GM23338 (cell line): ENCODE measurements around the gene PACC1. TPM values are rescaled to one million over a fixed set of nuclear protein-coding genes. Genes with fewer than 3 reads are reported as not detected.
"Not testable (repeated sequence)": the region's sequence is repeated elsewhere in the genome, so short reads cannot be mapped to it uniquely, and the experiment has no call there.

Source experiments
- ATAC-seq: fragments of 200-7000 bp; cut with Tn5 transposase; 3 replicates; pipeline ENCODE4 v1.9.1; 2020
- DNase-seq: peaks from one replicate; pipeline ENCODE4 v3.0.0-alpha.2; 2015; ENCODE audit warnings: low spot score
- H2AFZ ChIP-seq: fragments of 200-600 bp; sonication (generic); 2 replicates; pipeline ENCODE4 v1.8.0; 2016; ENCODE audit warnings: antibody characterized with exemption, mild to moderate bottlenecking, moderate library complexity
- H3F3A ChIP-seq: fragments of 200-600 bp; sonication (generic); replicated peaks from 2 replicates; pipeline ENCODE4 v1.8.0; 2017; ENCODE audit warnings: antibody characterized with exemption, mixed run types, low read depth
- H3K27ac ChIP-seq: fragments of 200-600 bp; sonication (generic); 2 replicates; pipeline ENCODE4 v1.6.1; 2016; ENCODE audit warnings: low read depth
- H3K27me3 ChIP-seq: fragments of 200-600 bp; sonication (generic); 2 replicates; pipeline ENCODE4 v1.8.0; 2016; ENCODE audit warnings: mild to moderate bottlenecking, mixed run types, moderate library complexity; ENCODE audit not compliant: insufficient read depth
- H3K36me3 ChIP-seq: fragments of 200-600 bp; sonication (generic); 2 replicates; pipeline ENCODE4 v1.8.0; 2016; ENCODE audit warnings: mild to moderate bottlenecking; ENCODE audit not compliant: insufficient read depth
- H3K4me1 ChIP-seq: fragments of 200-600 bp; sonication (generic); 2 replicates; pipeline ENCODE4 v1.8.0; 2016; ENCODE audit warnings: mild to moderate bottlenecking, moderate library complexity; ENCODE audit not compliant: insufficient read depth
- H3K4me2 ChIP-seq: fragments of 200-600 bp; sonication (generic); 2 replicates; pipeline ENCODE4 v1.7.1; 2017; ENCODE audit warnings: mixed run types
- H3K4me3 ChIP-seq: fragments of 200-600 bp; sonication (generic); 2 replicates; pipeline ENCODE4 v1.6.1; 2016; ENCODE audit warnings: mixed run types
- H3K79me2 ChIP-seq: fragments of 200-600 bp; sonication (generic); replicated peaks from 2 replicates; pipeline ENCODE4 v1.8.0; 2017; ENCODE audit warnings: mild to moderate bottlenecking; ENCODE audit not compliant: insufficient read depth
- H3K9me2 ChIP-seq: fragments of 200-600 bp; sonication (generic); 2 replicates; pipeline ENCODE4 v1.8.0; 2017; ENCODE audit not compliant: insufficient read depth
- H4K20me1 ChIP-seq: fragments of 200-600 bp; sonication (generic); replicated peaks from 2 replicates; pipeline ENCODE4 v1.8.0; 2017; ENCODE audit warnings: mild to moderate bottlenecking; ENCODE audit not compliant: insufficient read depth
- H3K27ac Mint-ChIP-seq: 2 replicates; pipeline ENCODE4 v1.8.0; 2020; ENCODE audit warnings: inconsistent platforms, mild to moderate bottlenecking, moderate library complexity, mixed read lengths
- H3K27me3 Mint-ChIP-seq: 3 replicates; pipeline ENCODE4 v1.8.0; 2022; ENCODE audit warnings: low read depth, mild to moderate bottlenecking, moderate library complexity, mixed read lengths, inconsistent platforms; ENCODE audit not compliant: insufficient read depth, poor library complexity
- H3K36me3 Mint-ChIP-seq: 3 replicates; pipeline ENCODE4 v1.8.0; 2021; ENCODE audit warnings: low read depth, mild to moderate bottlenecking, inconsistent platforms, moderate library complexity, mixed read lengths
- H3K4me1 Mint-ChIP-seq: 3 replicates; pipeline ENCODE4 v1.8.0; 2020; ENCODE audit warnings: mild to moderate bottlenecking, inconsistent platforms, mixed read lengths
- H3K4me3 Mint-ChIP-seq: 3 replicates; pipeline ENCODE4 v1.8.0; 2021; ENCODE audit warnings: moderate library complexity, mild to moderate bottlenecking, inconsistent platforms, mixed read lengths
- H3K9me3 Mint-ChIP-seq: 3 replicates; pipeline ENCODE4 v1.8.0; 2020; ENCODE audit warnings: moderate library complexity, mild to moderate bottlenecking, inconsistent platforms, mixed read lengths
- CREB1 ChIP-seq: fragments of 250-450 bp; sonication (Bioruptor Pico); IDR thresholded peaks from 2 replicates; pipeline ENCODE4 v1.5.0; 2020; ENCODE audit warnings: low read depth, mild to moderate bottlenecking, moderate library complexity
- JUNB ChIP-seq: IDR thresholded peaks from one replicate; pipeline ENCODE4 v1.6.1; 2016; ENCODE audit warnings: antibody characterized with exemption; ENCODE audit not compliant: unreplicated experiment
- REST ChIP-seq: IDR thresholded peaks from one replicate; pipeline ENCODE4 v1.6.1; 2018; ENCODE audit warnings: antibody characterized with exemption; ENCODE audit not compliant: unreplicated experiment
- STAT1 ChIP-seq: IDR thresholded peaks from one replicate; pipeline ENCODE4 v1.6.1; 2016; ENCODE audit warnings: antibody characterized with exemption; ENCODE audit not compliant: unreplicated experiment
- ZNF331 ChIP-seq: fragments of 250-450 bp; sonication (Bioruptor Pico); IDR thresholded peaks from 2 replicates; pipeline ENCODE4 v1.5.0; 2020; ENCODE audit warnings: low read depth, mild to moderate bottlenecking, moderate library complexity
- polyA plus RNA-seq: library from polyadenylated mRNA; unstranded; fragments of >200 nt; fragmentation: Nextera tagmentation; extraction: Ambion mirVana; gene quantifications from 2 replicates; pipeline ENCODE4 v1.2.1, GENCODE V29; 2016
- total RNA-seq: library from RNA; depleted of rRNA; stranded (reverse); fragments of >200 nt; shearing (Covaris generic); gene quantifications from 2 replicates; pipeline ENCODE4 v1.2.3, GENCODE V29; 2014
- TF ChIP-seq, protein P1 (sequence below), 2 experiments: fragments of 200-600 bp in 1 of 2; sonication (generic) in 1 of 2; conservative IDR thresholded peaks; 2 replicates each; pipeline versions ENCODE4 v1.5.1 to v1.6.1; 2016 to 2017; ENCODE audit warnings: antibody characterized with exemption in 2 of 2, low read depth in 2 of 2, mild to moderate bottlenecking in 2 of 2, moderate library complexity in 1 of 2

Gene PACC1
- total and polyA plus RNA-seq, 2 experiments from 2014 or later: 17.1 to 18.0 TPM

GRCh38 chr1:212323066-212323465 is 91.6 kb downstream of the PACC1 start:
- no peaks in the 10 kb centered on the region for H3K36me3 ChIP-seq

DNA sequence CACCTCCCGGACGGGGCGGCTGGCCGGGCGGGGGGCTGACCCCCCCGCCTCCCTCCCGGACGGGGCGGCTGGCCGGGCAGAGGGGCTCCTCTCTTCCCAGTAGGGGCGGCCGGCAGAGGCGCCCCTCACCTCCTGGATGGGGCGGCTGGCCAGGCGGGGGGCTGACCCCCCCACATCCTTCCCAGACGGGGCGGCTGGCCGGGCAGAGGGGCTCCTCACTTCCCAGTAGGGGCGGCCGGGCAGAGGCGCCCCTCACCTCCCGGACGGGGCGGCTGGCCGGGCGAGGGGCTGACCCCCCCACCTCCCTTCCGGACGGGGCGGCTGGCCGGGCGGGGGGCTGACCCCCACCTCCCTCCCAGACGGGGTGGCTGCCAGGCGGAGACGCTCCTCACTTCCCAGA is 93.7 kb downstream of the PACC1 start:
- H4K20me1 ChIP-seq, H3K4me3 ChIP-seq, H3K4me1 Mint-ChIP-seq, H3K36me3 ChIP-seq, H3K9me2 ChIP-seq, H3K27me3 ChIP-seq, H3K27ac ChIP-seq, H3K27me3 Mint-ChIP-seq, DNase-seq, H2AFZ ChIP-seq, H3K4me3 Mint-ChIP-seq, ATAC-seq, H3F3A ChIP-seq, H3K4me2 ChIP-seq, H3K27ac Mint-ChIP-seq: not testable (repeated sequence)
- Histone ChIP-seq H3K4me1 (peaks cover 12% of the 10 kb centered on the region), H3K79me2 (peaks cover 44% of the 10 kb centered on the region)
- peaks cover 22% of the 10 kb centered on the region; the same call in 2 of the 3 replicates for H3K9me3 Mint-ChIP-seq
- peaks cover 25% of the 10 kb centered on the region for H3K36me3 Mint-ChIP-seq

More at GRCh38 chr1:212323066-212323465, 91.6 kb downstream of the PACC1 start:
- Histone ChIP-seq H4K20me1 (no peaks in the 10 kb centered on the region), H3K4me3 (no peak overlapping the region), H2AFZ (no peak overlapping the region), H3F3A (no peaks in the 10 kb centered on the region), H3K27me3 (no peaks in the 10 kb centered on the region), H3K4me2 (no peak overlapping the region), H3K4me1 (no peaks in the 10 kb centered on the region), H3K9me2 (no peaks in the 10 kb centered on the region), H3K79me2 (peaks cover 30% of the 10 kb centered on the region), H3K27ac (no peak overlapping the region)
- DNase-seq (no peak), ATAC-seq (no peak)
- no peak overlapping the region for H3K4me3 Mint-ChIP-seq
- H3K27me3 Mint-ChIP-seq: peaks cover 4% of the 10 kb centered on the region
- H3K27ac Mint-ChIP-seq: no peak overlapping the region
- H3K4me1 Mint-ChIP-seq: no peaks in the 10 kb centered on the region
- peaks cover 22% of the 10 kb centered on the region; the same call in 2 of the 3 replicates for H3K9me3 Mint-ChIP-seq
- TF ChIP-seq JUNB (no peak), ZNF331 (CRISPR knock-in tag) (no peak), STAT1 (no peak), CREB1 (no peak), REST (no peak)
- TF ChIP-seq, protein P1, sequence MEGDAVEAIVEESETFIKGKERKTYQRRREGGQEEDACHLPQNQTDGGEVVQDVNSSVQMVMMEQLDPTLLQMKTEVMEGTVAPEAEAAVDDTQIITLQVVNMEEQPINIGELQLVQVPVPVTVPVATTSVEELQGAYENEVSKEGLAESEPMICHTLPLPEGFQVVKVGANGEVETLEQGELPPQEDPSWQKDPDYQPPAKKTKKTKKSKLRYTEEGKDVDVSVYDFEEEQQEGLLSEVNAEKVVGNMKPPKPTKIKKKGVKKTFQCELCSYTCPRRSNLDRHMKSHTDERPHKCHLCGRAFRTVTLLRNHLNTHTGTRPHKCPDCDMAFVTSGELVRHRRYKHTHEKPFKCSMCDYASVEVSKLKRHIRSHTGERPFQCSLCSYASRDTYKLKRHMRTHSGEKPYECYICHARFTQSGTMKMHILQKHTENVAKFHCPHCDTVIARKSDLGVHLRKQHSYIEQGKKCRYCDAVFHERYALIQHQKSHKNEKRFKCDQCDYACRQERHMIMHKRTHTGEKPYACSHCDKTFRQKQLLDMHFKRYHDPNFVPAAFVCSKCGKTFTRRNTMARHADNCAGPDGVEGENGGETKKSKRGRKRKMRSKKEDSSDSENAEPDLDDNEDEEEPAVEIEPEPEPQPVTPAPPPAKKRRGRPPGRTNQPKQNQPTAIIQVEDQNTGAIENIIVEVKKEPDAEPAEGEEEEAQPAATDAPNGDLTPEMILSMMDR (conservative IDR thresholded peaks at IDR 0.05; ENCODE audit: low read depth in 2 of 2): no peak
- H3K36me3 Mint-ChIP-seq: peaks cover 25% of the 10 kb centered on the region
